ENCODE results near the gene LGI4.
"Not testable (repeated sequence)": the region's sequence is repeated elsewhere in the genome, so short reads cannot be mapped to it uniquely, and the experiment has no call there.

The LGI4 gene

GRCh38 chr19:35140962-35141836 lies 6.3 kb upstream of the LGI4 start:
- DNase-seq = peak; percentile 91

GRCh38 chr19:35140207-35140961 lies 5.5 kb upstream of the LGI4 start:
- DNase-seq = no peak

GRCh38 chr19:35138305-35138892 lies 3.5 kb upstream of the LGI4 start, which contains the start of gene FXYD1:
Gene FXYD1, plus strand, starts transcription at chr19:35138824. Its CDS starts 1,256 bp downstream, at chr19:35140080.
- peak; percentile 88 for DNase-seq

GRCh38 chr19:35136977-35137702 lies 2.3 kb upstream of the LGI4 start:
- DNase-seq = no peak

GRCh38 chr19:35136231-35136630 lies 1.4 kb upstream of the LGI4 start:
- no peak for DNase-seq

GRCh38 chr19:35135389-35135909 lies 590 bp upstream of the LGI4 start:
- peak; percentile 92 for DNase-seq

- DNase-seq = no peak
Measured at GRCh38 chr19:35133826-35134225, 1.0 kb downstream of the LGI4 start.

GRCh38 chr19:35132254-35132653 lies 2.6 kb downstream of the LGI4 start:
- DNase-seq = no peak

GRCh38 chr19:35130761-35131720 lies 3.8 kb downstream of the LGI4 start:
- no peak for DNase-seq

GRCh38 chr19:35129724-35130274 lies 5.1 kb downstream of the LGI4 start:
- DNase-seq = not testable (repeated sequence)

GRCh38 chr19:35128398-35129057 lies 6.3 kb downstream of the LGI4 start:
- DNase-seq = no peak

GRCh38 chr19:35127871-35128270 lies 7.0 kb downstream of the LGI4 start:
- DNase-seq = no peak

GRCh38 chr19:35126624-35126959 lies 8.3 kb downstream of the LGI4 start:
- DNase-seq = no peak

GRCh38 chr19:35125749-35126623 lies 8.9 kb downstream of the LGI4 start:
- DNase-seq = no peak

- DNase-seq = no peak
Measured at GRCh38 chr19:35125270-35125717, 9.6 kb downstream of the LGI4 start.

GRCh38 chr19:35124098-35125060 lies 10.5 kb downstream of the LGI4 start:
- DNase-seq = peak; percentile 93

- no peak for DNase-seq
Measured at GRCh38 chr19:35123573-35123972, 11.3 kb downstream of the LGI4 start.

Data from right forelimb (tissue), 1 donor.